K562 treated with DMSO at 1 percent for 4 hours (cell line): ENCODE results near the gene RPL27A. TPM values are rescaled to one million over a fixed set of nuclear protein-coding genes. Genes with fewer than 3 reads are reported as not detected.

Experiments used
- total RNA-seq: library from RNA; unstranded; fragments of 300-600 nt; gene quantifications from 2 replicates; pipeline ENCODE4 v1.2.3, GENCODE V29; 2022; ENCODE audit not compliant: insufficient read depth

RPL27A gene
- 2,255 and 2,421 TPM in 2 replicates for total RNA-seq

DNA sequence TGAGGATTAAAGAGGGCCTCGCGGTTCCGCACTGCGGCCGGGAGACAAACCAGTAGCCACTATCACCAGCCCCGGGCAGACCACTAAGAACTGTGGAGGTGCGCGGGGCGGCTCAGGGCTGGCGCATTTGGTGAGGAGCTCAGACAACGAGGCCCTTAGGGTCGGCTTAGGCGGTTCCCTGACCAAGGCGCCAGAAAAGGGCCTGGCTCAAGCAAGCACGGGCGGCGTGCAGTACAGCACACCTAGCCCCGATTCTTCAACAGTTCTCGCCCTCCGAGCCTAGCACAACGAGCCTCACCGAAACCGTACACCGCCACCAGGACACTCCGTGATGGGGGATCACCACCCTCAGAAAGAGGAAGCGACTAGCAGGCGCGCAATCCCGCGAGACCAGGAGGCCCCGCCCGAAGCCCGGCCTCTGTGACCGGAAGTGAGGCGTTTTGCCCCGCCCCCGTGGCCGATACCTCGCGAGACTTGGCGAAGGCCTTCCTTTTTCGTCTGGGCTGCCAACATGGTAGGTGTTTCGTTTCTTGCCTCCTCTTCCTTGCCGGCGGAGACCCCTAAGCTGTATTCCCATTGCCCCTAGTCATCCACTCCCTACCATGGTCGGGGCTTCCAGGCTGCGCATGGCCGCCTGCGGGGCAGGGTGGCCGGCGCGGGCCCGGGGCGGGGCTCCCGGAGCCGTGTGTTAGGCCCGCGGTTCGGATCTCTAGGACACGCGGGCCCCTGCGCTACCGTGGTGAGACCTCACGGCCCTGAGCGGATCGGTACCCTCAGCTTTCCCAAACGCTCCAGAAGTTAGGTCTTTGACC is at the start of gene RPL27A, which contains the start of gene TRIM66:
Gene RPL27A, plus strand, starts transcription at position 490 of the 812 bp plus-strand sequence. Its CDS starts 22 bp downstream, at position 512.
Gene TRIM66, minus strand, starts transcription at position 363 of the 812 bp plus-strand sequence. CDS start 10,391 bp downstream, outside the sequence.

Other genes starting within 250 kb of the RPL27A start
- gene STK33, start 88.6 kb upstream of the RPL27A start, total RNA-seq = not detected in 2 replicates
- gene TRIM66, start 127 bp upstream of the RPL27A start, total RNA-seq = 1.4 and 4.7 TPM in 2 replicates
- 32.8 and 60.1 TPM in 2 replicates for gene AKIP1, start 228.4 kb downstream of the RPL27A start, total RNA-seq